ENCODE measurements around the gene PBX1.

GRCh38 chr1:164709541-164710278 is 150.7 kb downstream of the PBX1 start:
- TF ChIP-seq CTCF (conservative IDR thresholded peaks at IDR 0.05; ENCODE audit: low read depth in 2 of 2) (no peak), POLR2AphosphoS5 (IDR thresholded peaks at IDR 0.05; ENCODE audit: low read depth) (no peak), REST (IDR thresholded peaks at IDR 0.05; ENCODE audit: unreplicated experiment) (no peak), STAT1 (IDR thresholded peaks at IDR 0.05; ENCODE audit: unreplicated experiment) (no peak), JUNB (IDR thresholded peaks at IDR 0.05; ENCODE audit: unreplicated experiment) (no peak), EZH2 (IDR thresholded peaks at IDR 0.05; ENCODE audit: low read depth, unreplicated experiment) (no peak), EZH2phosphoT487 (IDR thresholded peaks at IDR 0.05; ENCODE audit: unreplicated experiment) (no peak), ZNF331 (CRISPR knock-in tag; IDR thresholded peaks at IDR 0.05; ENCODE audit: low read depth) (no peak), CREB1 (CRISPR knock-in tag; IDR thresholded peaks at IDR 0.05; ENCODE audit: low read depth) (no peak)

Measured in GM23338 (cell line).